ENCODE results near the gene OSBPL10.
A peak's percentile ranks its signal among the peaks of the same experiment; 100 is the strongest.
"Not testable (repeated sequence)": the region's sequence is repeated elsewhere in the genome, so short reads cannot be mapped to it uniquely, and the experiment has no call there.

The OSBPL10 gene, protein sequence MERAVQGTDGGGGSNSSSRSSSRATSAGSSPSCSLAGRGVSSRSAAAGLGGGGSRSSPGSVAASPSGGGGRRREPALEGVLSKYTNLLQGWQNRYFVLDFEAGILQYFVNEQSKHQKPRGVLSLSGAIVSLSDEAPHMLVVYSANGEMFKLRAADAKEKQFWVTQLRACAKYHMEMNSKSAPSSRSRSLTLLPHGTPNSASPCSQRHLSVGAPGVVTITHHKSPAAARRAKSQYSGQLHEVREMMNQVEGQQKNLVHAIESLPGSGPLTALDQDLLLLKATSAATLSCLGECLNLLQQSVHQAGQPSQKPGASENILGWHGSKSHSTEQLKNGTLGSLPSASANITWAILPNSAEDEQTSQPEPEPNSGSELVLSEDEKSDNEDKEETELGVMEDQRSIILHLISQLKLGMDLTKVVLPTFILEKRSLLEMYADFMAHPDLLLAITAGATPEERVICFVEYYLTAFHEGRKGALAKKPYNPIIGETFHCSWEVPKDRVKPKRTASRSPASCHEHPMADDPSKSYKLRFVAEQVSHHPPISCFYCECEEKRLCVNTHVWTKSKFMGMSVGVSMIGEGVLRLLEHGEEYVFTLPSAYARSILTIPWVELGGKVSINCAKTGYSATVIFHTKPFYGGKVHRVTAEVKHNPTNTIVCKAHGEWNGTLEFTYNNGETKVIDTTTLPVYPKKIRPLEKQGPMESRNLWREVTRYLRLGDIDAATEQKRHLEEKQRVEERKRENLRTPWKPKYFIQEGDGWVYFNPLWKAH

GRCh38 chr3:31981206-31982181 is at the start of gene OSBPL10, which contains the start of gene ZNF860:
OSBPL10 (minus strand) TSS chr3:31981262; CDS start chr3:31981179, 83 bp downstream.
ZNF860 (plus strand) TSS chr3:31981750; CDS start chr3:31989080, 7,330 bp downstream.
- DNase-seq = peak; percentile 91

DNA sequence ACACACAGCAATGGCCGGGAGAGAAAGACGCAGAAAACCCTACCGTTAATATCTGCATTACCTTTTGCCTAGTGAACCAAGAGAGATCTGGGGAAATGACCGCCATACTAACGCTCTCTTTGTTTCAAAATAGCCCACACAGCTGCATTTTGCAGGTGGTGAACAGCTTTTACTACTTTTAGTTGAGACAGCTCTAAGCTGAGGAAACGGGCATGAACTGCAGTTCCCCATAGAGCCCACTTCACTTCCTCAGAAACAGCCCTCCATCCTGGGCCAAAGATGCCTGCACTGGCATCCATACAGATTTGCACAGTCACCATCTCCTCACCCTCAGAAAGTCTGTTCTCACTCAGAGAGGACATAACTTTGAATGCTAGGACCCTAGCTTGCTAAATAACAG is 45.5 kb upstream of the OSBPL10 start:
- DNase-seq = no peak

DNA sequence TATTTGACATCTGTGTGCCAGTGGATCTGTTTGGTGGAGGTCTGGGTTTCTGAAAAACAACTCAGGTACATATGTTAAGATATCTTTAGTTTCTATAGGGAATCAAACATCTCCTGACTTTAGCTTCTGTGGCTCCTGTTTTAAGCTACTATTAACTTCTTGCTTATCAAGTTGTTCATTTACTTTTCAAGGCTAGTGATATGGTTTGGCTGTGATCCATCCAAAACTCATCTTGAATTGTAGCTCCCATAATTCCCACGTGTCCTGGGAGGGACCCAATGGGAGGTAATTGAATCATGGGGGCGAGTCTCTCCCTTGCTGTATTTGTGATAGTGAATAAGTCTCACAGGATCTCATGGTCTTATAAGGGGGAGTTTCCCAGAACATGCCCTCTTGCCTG is 41.9 kb upstream of the OSBPL10 start:
- no peak for DNase-seq

DNA sequence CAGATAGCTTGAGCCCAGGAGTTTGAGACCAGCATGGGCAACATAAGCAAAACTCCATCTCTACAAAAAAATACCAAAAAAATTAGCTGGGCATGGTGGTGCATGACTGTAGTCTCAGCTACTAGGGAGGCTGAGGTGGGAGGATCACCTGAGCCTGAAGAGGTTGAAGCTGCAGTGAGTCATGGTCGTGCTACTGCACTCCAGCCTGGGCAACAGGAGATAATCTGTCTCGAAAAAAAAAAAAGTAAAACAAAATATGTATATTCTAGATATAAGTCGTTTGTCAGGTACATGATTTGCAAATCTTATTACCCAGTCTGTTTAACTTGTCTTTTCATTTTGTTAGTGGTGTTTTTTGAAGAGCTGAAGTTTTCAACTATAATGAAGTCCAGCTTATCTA is 40.7 kb upstream of the OSBPL10 start:
- DNase-seq = no peak

DNA sequence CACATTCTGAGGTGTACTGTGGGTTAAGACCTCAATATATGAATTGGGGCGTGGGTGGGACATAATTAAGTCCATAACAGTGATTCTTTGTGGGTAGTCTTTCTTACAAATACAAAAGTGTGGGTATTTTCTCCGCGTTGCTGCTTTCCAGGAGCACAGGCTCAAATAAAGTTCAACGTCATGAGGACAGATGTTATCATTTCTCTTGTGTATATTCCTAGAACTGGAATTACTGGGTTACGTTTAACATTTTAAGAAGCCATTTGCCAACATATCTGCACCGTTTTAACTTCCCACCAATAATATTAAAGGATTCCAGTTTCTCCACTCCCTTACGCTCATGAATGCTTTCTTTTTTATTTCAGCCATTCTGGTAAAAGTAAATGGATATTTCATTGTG is 40.1 kb upstream of the OSBPL10 start:
- no peak for DNase-seq

DNA sequence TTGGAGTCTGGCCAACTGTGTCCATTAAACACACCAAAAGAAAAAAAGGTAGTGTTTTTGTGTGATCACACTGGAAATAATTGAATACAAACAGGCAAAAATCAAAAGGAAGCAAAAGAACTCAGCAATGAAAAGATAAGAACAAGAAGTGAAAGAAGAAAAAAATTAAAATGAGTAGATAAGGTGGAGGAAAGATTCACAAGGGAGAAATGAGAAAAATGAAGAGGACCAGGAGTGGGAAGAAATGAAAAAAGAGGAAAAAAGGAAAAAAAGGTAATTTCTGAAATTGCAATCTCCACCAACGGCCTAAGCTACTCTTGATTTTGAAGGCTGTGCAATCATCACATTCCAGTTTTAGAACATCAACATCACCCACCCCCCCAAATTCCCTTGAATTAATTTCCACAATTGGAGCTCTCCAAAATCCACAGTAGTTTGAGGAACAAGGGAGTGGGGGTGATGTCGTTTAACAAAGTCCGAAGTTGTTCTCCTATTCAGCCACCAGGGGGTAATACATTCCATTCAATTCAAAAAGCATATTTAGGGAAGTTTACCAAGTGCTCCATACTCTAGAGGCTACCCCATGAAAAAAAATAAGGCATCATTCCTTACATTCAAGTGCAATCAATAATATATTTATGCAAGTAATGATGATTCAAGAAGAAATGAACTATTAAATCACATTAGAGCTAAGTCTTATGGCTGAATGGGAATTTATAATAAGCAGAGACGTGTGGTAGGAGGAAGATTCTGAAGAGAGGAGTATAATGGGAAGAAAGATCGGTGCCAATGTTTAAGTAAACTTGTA is 37.9 kb upstream of the OSBPL10 start:
- DNase-seq = peak; percentile 63

GRCh38 chr3:32017286-32017685 is 36.2 kb upstream of the OSBPL10 start:
- DNase-seq = no peak

DNA sequence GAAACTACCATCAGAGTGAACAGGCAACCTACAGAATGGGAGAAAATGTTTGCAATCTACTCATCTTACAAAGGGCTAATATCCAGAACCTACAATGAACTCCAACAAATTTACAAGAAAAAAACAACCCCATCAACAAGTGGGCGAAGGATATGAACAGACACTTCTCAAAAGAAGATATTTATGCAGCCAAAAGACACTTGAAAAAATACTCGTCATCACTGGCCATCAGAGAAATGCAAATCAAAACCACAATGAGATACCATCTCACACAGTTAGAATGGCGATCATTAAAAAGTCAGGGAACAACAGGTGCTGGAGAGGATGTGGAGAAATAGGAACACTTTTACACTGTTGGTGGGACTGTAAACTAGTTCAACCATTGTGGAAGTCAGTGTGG is 34.6 kb upstream of the OSBPL10 start:
- DNase-seq = not testable (repeated sequence)

GRCh38 chr3:32010699-32011098 is 29.6 kb upstream of the OSBPL10 start:
- peak; percentile 2 for DNase-seq

DNA sequence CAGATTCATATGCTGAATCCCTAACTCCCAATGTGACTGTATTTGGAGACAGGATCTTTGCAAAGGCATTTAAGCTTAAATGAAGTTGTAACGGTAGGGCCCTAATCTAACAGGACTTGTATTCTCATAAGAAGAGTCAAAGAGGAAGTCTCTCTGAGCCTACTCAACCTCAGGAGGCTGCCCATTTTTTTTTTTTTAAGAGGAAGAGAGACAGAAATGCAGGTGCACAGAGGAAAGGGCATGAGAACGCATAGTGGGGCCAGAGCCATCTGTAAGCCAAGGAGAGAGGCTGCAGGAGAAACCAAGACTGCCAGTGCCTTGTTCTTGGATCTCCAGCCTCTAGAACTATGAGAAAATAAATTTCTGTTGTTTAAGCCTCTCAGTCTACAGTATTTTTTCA is 28.9 kb upstream of the OSBPL10 start:
- DNase-seq = no peak

GRCh38 chr3:32009101-32009500 is 28.0 kb upstream of the OSBPL10 start:
- peak; percentile 14 for DNase-seq

DNA sequence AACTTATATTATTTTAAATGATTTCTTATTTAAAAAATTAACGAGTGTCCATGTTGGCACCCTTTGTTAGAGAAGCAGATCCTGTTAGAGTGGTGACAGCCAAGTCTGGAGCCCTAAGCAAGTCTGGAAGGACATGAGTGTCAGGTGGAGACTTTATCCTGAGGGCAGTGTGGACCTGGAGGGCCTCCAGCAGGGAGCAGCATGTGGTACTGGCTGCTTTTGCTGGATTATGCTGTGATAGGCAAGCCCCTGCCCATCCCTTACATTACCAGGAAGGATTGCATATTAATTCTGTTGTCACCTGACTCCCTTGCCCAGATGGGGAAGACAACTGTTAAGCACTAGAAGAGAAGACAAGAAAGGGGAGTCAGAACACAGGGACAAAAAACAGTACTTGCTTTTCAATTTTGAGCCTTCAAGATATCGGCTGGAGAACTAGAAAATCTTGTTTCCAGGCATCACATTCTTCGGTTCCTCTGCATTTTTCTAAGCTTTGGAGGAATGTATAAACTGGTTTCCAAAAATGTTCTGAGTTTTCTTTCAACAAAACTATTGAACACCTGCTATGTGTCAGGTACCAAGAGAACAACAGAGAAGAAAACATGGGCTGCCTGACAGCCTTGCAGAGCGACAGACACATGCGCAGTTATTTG is 23.2 kb upstream of the OSBPL10 start:
- DNase-seq = peak; percentile 89

GRCh38 chr3:32003380-32003779 is 22.3 kb upstream of the OSBPL10 start:
- DNase-seq = no peak

DNA sequence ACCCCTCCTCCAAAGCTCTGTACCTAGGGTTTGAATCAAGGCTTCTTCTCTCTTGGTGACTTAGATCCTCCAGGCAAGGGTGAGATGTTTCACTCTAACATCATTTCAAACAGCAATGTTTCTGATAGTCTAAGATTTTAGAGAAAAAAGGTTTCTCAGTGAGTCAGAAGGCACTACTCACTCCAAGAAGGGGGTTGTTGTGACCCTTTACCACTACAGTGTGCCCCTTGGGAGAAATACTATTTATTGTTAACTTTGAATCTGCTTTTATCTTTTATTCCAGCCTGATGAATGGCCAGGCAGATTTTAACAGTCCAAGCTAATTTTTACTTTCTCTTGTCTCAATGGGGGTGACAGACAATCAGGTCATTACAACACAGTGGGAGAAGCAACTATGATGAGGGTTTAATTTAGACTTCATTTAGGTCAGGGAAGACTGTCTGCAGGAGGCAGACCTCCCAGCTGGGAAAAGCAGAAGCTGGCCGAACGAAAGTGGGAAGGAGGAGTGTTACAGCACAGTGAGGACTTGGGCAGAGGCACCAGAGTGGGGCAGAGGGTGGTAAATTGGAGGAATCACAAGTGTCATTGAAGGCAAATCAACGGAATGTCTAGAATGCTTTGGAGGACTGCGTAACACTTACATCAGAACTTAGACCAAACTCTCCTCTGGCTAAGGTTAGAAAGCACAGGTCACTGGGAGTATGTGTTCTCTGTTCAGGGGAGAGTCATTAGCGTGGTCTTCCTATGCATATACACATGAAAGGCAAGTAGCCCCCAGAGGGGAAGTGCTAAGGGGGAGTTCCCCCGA is 21.7 kb upstream of the OSBPL10 start:
- peak; percentile 41 for DNase-seq

DNA sequence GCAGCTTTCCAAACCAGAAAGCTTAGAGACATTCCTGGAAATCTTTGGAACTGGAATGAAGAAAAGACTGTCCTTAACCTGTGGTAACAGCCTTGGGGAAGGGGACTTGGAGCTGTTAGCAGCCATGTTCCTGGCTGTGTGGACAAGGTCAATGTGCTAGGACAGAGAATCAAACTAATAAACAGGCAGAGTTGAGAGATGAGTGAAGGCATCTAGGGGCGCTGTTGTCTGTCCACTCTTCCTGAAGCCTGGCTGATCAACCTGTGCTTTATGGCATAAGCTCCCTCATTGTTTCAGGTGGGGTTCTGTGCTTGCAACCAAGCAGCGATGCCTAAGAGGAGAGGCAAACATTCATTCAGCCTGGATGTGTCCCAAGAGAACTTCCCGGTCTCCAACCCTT is 19.8 kb upstream of the OSBPL10 start:
- DNase-seq = no peak

DNA sequence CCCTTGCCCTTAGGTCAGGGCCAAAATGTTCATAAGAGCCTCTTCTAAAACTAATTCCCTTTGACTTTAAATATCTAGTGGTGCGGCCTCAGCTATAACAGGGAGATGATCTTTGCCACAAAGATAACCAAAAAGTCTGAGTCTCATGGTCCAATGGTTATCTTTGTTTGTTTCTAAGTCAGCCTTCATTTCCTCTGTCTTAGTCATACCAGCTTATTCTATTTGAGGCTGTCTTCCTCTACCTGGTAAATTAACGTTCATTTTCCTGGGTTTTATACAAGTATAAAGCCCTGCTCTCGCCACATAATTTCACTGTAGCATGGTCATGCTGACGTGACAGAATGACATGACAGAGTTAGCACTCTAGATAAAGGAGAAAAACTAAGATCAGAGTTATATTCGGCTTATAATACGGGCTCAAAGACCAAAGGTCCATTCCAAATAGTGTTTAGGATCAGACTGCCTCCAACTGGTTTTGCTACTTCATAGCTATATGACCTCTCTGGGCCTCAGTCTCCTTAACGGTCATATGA is 18.9 kb upstream of the OSBPL10 start:
- no peak for DNase-seq

DNA sequence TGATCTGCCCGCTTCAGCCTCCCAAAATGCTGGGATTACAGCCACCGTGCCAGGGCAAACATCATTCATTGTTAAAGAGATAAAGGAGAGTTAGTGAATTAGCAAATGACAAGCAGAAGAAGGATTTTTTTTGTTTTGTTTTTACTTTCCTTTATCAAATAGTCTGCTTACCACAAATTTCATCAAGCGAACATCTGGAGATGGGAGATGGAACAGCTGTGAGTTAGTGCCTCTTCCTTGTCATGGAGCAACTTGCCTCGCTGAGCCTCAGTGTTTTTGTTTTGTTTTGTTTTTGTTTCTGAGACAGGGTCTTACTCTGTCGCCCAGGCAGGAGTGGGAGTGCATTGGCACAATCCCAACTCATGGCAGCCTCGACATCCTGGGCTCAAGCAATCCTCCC is 16.4 kb upstream of the OSBPL10 start:
- no peak for DNase-seq

DNA sequence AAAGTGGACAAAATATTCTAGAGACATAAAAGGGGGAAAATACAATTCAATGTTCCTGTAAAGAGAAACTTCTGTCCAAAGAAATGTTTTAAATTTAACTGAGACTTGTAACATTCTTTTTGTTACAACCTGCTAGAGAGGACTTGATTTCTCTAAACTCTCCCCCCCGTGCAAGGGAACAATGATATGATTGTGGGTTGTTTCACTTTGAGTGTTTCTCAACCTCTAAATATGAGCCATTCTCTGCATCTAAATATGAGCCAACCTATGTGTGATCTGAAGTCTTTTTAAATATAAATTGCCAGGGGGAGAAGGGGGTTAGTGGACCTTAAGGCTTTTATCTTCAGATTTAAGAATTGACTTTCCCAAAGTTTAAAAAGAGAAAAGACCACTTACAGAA is 15.1 kb upstream of the OSBPL10 start:
- no peak for DNase-seq

- DNase-seq = not testable (repeated sequence)
Measured at GRCh38 chr3:31995026-31995425, 14.0 kb upstream of the OSBPL10 start.

- no peak for DNase-seq
Measured at GRCh38 chr3:31993843-31994242, 12.8 kb upstream of the OSBPL10 start.

Measured in NCI-H69 (cell line).